ENCODE data around the gene CLDN6.

The CLDN6 gene

DNA sequence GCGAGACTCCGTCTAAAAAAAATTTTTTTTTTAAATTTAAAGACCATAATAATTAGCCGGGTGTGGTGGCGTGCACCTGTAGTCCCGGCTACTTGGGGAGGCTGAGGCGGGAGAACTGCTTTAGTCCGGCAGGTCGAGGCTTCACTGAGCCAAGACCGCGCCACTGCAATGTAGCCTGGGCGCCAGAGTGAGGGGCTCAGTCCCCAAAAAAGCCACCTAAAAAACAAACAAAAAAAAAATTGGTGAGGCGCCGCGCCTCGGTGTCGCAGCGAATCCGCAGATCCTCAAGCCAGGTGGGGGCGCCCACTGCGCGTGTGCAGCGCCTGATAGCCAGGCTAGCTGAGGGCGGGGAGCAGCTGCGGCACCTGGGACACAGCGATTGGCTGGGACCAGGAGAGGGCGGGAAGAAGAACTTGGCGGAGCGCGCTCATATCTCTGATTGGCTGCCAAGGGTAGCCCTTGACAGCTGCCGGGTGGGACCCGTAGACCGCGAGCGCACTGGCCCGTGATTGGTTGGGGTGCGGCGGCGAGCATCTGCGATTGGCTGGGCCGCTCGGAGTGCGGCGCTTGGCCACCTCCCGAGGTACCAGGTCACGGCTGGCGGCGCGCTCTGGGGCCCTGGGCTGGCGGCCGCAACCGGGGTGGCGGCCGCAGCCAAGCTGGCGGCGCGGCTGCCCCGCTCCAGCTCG is 14.3 kb downstream of the CLDN6 start:
- TF ChIP-seq, protein P1, sequence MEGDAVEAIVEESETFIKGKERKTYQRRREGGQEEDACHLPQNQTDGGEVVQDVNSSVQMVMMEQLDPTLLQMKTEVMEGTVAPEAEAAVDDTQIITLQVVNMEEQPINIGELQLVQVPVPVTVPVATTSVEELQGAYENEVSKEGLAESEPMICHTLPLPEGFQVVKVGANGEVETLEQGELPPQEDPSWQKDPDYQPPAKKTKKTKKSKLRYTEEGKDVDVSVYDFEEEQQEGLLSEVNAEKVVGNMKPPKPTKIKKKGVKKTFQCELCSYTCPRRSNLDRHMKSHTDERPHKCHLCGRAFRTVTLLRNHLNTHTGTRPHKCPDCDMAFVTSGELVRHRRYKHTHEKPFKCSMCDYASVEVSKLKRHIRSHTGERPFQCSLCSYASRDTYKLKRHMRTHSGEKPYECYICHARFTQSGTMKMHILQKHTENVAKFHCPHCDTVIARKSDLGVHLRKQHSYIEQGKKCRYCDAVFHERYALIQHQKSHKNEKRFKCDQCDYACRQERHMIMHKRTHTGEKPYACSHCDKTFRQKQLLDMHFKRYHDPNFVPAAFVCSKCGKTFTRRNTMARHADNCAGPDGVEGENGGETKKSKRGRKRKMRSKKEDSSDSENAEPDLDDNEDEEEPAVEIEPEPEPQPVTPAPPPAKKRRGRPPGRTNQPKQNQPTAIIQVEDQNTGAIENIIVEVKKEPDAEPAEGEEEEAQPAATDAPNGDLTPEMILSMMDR (IDR thresholded peaks at IDR 0.05; ENCODE audit: borderline replicate concordance, insufficient read depth, low read depth, low read length) = peak; percentile 61; the same call in 1 of the 2 replicates
- no peak overlapping the region for H3K4me3 ChIP-seq (ENCODE audit: low read depth, low read length)

DNA sequence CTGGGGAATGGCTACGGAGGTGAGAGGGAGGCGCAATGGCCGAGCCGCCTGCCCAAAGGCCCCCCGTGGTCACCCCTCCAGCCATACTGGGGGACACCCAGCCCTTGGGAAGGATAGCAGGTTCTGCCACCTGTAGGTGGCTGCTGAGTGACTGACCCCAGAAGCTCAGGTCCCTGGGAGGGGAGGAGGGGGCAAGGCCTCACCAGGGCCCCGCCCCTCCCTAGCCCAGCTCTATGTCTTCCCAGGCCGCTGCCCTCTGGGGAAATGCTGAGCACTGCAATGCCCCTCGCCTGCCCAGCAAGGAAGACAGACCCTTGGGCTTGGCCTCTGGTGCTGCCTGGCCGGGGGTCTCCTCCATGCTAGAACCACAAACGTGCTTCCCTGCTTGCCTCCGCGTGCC is 16.7 kb downstream of the CLDN6 start:
- no peak overlapping the region for H3K4me3 ChIP-seq (ENCODE audit: low read depth, low read length)
- TF ChIP-seq, protein P1 (IDR thresholded peaks at IDR 0.05; ENCODE audit: borderline replicate concordance, insufficient read depth, low read depth, low read length) = no peak

DNA sequence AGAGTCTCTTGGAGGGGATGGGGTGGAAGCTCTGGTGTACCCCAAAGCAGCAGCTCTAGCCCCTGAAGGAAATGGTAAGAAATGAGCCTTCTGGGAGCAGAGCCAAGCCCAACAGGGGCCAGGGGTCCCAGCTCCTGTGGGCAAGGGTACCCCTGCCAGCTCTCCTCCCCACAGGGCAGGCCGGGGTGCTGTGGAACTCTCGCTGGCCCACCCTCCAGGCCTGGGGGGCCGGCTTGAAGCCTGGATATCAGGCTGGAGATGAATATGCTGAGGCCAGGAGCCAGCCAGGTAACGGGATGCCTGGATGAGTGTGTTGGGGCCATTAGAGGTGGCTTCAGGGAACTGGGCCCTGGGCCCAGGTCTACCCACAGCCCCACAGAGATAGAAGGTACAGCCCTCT is 17.4 kb downstream of the CLDN6 start:
- TF ChIP-seq, protein P1 (IDR thresholded peaks at IDR 0.05; ENCODE audit: borderline replicate concordance, insufficient read depth, low read depth, low read length) = no peak
- H3K4me3 ChIP-seq (ENCODE audit: low read depth, low read length) = no peak overlapping the region

DNA sequence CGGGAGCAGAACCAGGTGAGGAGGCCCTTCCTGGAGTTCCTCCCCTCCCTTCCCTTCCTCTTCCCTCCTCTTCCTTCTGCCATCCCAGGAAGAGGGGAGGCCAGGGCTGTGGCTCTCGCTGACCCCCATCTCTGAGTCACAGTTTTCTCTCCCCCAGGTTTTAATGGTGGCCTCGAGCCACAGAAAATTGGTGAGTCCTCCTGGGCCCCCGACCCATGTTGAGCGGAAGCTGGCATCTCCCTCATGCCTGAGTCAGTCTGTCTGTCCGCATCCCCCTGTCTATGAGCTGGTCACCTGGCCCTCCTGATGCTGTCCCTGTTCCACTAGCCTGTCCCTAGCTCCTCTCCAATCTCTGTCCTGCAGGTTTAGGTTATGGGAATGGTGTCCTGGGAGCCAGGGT is 18.1 kb downstream of the CLDN6 start:
- H3K4me3 ChIP-seq (ENCODE audit: low read depth, low read length) = no peak overlapping the region
- TF ChIP-seq, protein P1 (IDR thresholded peaks at IDR 0.05; ENCODE audit: borderline replicate concordance, insufficient read depth, low read depth, low read length) = no peak

DNA sequence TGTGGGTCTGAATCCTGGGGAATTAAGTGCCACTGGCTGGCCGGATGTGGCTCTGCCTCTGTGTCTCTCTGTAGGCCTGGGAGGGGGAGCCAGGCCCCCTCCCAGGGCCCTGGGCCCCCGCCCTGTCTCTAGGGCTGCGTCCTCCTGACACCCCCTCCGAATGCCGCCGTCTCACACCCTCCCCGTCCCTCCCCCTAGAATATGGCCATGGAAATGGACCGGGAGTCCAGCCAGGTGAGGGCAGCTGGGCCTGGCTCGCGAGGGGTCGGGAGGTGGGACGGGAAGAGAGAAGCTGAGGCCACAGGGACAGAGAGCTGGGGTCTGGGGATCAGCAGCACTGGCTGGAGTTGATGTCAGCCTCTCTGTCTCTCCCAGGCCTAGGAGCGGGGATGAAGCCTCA is 21.7 kb downstream of the CLDN6 start:
- TF ChIP-seq, protein P1 (IDR thresholded peaks at IDR 0.05; ENCODE audit: borderline replicate concordance, insufficient read depth, low read depth, low read length) = no peak
- H3K4me3 ChIP-seq (ENCODE audit: low read depth, low read length) = no peak overlapping the region

DNA sequence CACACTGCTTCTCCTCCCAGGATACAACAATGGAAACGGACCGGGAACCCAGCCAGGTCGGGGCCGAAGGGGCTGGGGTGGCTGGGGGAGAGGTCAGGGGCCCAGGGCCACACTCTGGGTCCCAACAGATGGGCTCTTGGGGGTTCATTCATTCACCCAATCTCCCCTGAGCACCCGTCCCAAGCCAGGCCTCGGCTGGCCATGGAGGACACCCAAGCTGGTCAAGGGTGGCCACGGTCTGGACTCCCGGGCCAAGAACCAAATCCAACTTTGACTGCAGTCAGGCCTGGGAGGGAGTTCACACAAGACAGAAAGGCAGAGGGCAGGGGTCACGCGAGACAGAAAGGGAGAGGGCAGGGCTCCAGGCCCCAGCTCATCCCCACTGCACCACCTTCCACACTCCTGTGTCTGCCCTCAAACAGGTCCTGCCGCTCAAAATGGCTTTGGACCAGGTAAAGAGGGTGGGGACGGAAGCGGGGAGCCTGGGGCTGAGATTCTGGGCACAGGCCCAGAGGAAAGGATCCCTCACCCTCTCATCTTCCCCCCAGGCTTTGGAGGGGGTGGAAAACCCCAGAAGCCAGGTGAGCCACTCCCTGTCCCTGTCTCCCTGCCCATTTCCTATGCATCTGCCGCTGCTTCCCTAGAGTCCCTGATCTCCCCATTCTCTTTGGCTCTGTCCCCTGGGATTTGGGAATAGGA is 25.5 kb downstream of the CLDN6 start:
- TF ChIP-seq, protein P1 (IDR thresholded peaks at IDR 0.05; ENCODE audit: borderline replicate concordance, insufficient read depth, low read depth, low read length) = no peak
- H3K4me3 ChIP-seq (ENCODE audit: low read depth, low read length) = no peak overlapping the region
